Activated T-helper 1 cell treated with anti-CD3 and anti-CD28 coated beads, Interleukin-12 subunit alpha, Interleukin-12 subunit beta, Interleukin-2, Interleukin-4 antibody, amounts not matched to agents 30 ng/mL and 10 ng/mL and 1 ng/mL, durations not matched to agents 14 hours and 24 hours and 36 hours (primary cell): ENCODE measurements around the gene CDPF1. TPM values are rescaled to one million over a fixed set of nuclear protein-coding genes. Genes with fewer than 3 reads are reported as not detected.
"Not testable (repeated sequence)": the region's sequence is repeated elsewhere in the genome, so short reads cannot be mapped to it uniquely, and the experiment has no call there.

ENCODE experiments used
- DNase-seq: peaks from one replicate; pipeline ENCODE4 v3.0.0; 2021; ENCODE audit warnings: low spot score
- H3K27ac Mint-ChIP-seq: one replicate; pipeline ENCODE4 v1.8.0; 2021; ENCODE audit warnings: mild to moderate bottlenecking, mixed read lengths
- H3K27me3 Mint-ChIP-seq: one replicate; pipeline ENCODE4 v1.8.0; 2022; ENCODE audit warnings: mild to moderate bottlenecking, moderate library complexity, mixed read lengths; ENCODE audit not compliant: insufficient read depth
- H3K36me3 Mint-ChIP-seq: one replicate; pipeline ENCODE4 v1.8.0; 2021; ENCODE audit warnings: low read depth, mixed read lengths
- H3K4me1 Mint-ChIP-seq: one replicate; pipeline ENCODE4 v1.8.0; 2021; ENCODE audit warnings: low read depth, mixed read lengths
- H3K4me3 Mint-ChIP-seq: one replicate; pipeline ENCODE4 v1.8.0; 2021; ENCODE audit warnings: mild to moderate bottlenecking, moderate library complexity, mixed read lengths
- H3K9me3 Mint-ChIP-seq: one replicate; pipeline ENCODE4 v1.8.0; 2021; ENCODE audit warnings: mixed read lengths
- intact Hi-C: fragments of 100-400 bp; cut with micrococcal nuclease; formaldehyde crosslinking; loops from one replicate; pipeline ENCODE4 v1.15.1; 2024
- total RNA-seq: library from RNA; stranded (reverse); gene quantifications from 2 replicates; pipeline ENCODE4 v1.2.3, GENCODE V29; 2022

CDPF1 gene
- total RNA-seq, 1 donor from 2014 or later, result 9.5 TPM

DNA sequence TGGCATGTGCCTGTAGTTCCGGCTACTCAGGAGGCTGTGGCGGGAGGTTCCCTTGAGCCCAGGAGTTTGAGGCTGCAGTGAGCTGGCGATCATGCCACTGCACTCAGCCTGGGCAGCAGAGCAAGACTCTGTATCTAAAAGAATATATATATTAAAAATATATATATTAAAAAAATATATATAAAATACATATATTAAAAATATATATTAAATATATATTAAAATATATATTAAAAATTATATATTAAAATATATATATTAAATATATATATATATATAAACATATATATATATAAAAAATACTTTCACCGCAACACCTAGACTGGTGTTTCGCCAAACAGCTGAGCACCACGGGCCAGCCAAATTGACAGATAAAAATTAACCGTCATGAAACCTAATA is 26.5 kb upstream of the CDPF1 start:
- intact Hi-C loops, result no loop called here
- DNase-seq, result no peak
- Mint-ChIP-seq H3K27ac (no peak overlapping the region), H3K4me1 (no peaks in the 10 kb centered on the region), H3K9me3 (no peaks in the 10 kb centered on the region), H3K27me3 (no peaks in the 10 kb centered on the region), H3K36me3 (peaks cover 35% of the 10 kb centered on the region), H3K4me3 (no peak overlapping the region)

DNA sequence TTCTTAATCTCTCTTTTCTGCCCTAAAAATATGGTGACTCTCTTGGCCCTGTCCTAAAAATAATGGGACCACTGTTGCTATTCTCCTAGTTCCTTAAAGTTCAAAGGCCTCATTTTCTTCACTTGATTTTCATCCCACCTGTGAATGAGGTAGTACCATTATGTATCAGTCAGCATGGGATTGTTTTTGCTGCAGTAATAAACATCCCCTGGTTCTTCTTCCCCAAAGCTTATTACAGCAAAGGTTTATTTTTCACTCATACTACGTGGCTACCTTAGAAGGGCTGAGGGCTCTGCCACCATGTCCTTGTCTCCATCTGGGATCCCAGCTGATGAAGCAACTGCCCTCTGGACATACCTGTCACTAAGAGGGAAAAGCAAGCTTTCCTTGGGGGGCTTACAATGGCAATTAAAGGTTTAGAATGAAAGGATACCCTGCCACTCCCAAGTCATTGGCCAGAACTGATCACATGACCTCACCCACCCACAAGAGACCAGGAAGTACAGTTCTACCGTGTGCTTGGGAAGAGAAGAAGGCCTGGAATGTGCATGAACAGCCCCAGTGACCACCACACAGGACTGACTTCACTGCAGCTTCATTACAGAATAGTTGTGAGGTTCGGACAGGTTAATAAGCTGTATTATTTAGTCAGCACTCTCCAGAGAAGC is 25.5 kb upstream of the CDPF1 start:
- Mint-ChIP-seq H3K4me3 (no peak overlapping the region), H3K4me1 (no peaks in the 10 kb centered on the region), H3K9me3 (no peaks in the 10 kb centered on the region), H3K27me3 (no peaks in the 10 kb centered on the region), H3K36me3 (peaks cover 35% of the 10 kb centered on the region), H3K27ac (no peak overlapping the region)
- intact Hi-C loops, result no loop called here
- no peak for DNase-seq

DNA sequence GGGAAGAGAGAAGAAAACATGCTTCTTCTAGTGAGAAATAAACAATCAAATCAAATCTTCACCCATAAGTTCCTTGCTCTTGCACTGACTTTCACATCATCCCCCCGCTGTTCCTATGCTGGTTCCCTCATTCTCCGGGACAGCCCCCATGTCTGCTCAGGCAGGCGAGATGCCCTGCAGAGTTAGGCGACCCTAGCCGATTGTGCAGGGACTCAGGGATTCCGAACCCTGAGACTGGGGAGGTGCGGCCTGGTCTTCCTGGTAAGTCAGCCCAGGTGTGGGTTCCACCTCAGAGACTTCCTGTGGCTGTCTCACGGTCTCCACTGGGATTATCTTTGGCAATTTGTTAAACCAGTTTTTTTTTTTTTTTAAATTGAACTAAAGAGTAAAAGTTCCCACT is 24.3 kb upstream of the CDPF1 start:
- peaks cover 37% of the 10 kb centered on the region for H3K36me3 Mint-ChIP-seq
- peaks cover 6% of the 10 kb centered on the region for H3K4me1 Mint-ChIP-seq
- H3K27me3 Mint-ChIP-seq, result no peaks in the 10 kb centered on the region
- no peak overlapping the region for H3K4me3 Mint-ChIP-seq
- H3K27ac Mint-ChIP-seq, result no peak overlapping the region
- intact Hi-C loops, result no loop called here
- no peak for DNase-seq
- H3K9me3 Mint-ChIP-seq, result no peaks in the 10 kb centered on the region

DNA sequence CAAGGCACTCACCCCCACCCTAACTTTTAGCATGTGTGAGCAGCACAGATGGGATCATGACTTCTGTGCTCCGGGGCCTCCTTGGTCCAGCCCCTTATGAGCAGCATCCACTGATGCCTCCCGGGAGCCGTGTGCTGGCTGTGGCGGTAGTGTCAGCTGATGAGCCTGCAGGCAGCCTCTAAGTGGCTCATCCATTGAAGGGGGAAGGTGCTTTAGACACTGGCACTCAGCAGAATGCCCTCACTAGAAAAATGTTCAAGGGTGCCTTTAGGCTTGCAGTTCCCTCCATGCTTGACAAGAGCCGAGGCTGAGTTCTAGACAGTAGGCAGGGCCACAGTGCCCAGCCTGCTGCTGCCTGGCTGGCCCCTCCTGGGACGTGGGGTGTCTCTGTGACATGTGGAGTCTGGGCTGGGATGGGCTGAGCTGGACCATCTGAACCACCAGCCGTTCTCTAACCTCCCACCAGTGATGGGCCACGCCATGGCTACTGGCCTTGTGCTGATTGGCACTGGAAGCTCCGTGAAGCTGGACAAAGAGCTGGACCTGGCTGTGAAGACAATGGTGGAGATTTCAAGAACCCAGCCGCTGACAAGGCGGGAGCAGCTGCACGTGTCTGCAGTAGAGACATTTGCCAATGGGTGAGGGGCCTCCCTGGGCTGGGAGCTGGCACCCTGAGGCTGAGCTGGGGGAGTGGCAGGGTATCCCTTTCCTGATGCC is 23.5 kb upstream of the CDPF1 start:
- H3K27me3 Mint-ChIP-seq, result no peaks in the 10 kb centered on the region
- no peaks in the 10 kb centered on the region for H3K9me3 Mint-ChIP-seq
- peaks cover 34% of the 10 kb centered on the region for H3K36me3 Mint-ChIP-seq
- no peak overlapping the region for H3K27ac Mint-ChIP-seq
- no peak overlapping the region for H3K4me3 Mint-ChIP-seq
- intact Hi-C loops, result no loop called here
- no peak for DNase-seq
- peaks cover 11% of the 10 kb centered on the region for H3K4me1 Mint-ChIP-seq

DNA sequence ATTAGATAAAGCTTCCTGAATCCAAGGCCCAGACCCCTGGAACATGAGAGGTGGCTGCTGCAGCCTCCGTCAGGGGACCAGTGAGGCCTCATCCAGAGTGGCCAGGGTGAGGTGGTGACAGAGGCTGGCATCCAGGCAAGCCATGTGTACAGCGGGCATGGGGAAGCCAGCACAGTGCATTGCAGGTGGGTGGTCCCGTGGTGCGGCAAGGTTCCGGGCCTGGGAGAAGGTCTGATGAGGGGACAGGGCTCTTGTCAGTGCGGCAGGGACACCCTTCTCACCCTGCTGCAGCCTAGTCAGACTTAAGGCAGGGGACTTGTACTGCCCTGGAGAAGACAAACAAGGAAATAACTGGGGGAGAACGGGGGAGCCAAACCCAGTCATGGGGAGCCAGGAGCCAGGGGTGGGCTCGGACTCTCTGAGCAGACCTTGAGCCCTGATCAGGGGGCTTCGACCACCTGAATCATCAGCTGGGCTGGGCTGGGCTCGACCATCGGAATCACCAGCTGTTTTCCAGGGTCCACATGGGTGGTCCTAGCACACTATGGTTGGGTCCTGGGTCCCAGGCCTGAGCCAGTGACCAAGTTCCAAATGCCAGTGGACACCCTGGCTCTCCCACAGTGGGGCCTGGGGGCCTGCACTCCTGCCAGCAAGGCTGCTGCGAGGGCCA is 22.8 kb upstream of the CDPF1 start:
- Mint-ChIP-seq H3K27me3 (no peaks in the 10 kb centered on the region), H3K9me3 (no peaks in the 10 kb centered on the region), H3K36me3 (peaks cover 34% of the 10 kb centered on the region), H3K27ac (no peak overlapping the region), H3K4me1 (peaks cover 11% of the 10 kb centered on the region), H3K4me3 (no peak overlapping the region)
- intact Hi-C loops, result no loop called here
- DNase-seq, result no peak

DNA sequence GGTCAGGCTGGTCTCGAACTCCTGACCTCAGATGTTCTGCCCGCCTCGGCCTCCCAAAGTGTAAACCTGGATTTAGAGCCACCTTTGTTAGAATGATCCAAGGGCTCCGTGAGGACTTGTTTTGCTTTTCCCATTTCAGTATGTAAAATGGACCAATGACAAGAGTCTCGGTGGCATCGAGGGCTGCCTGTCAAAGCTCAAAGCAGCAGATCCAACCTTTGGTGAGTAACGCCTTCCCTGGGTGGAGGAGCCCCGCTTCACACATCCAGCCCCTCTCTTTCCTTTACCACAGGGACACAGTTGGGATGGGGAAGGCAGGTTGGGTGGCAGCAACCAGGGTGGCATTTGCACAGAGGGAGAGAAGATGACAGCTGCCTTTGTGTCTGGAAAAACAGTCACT is 22.1 kb upstream of the CDPF1 start:
- H3K27me3 Mint-ChIP-seq, result no peaks in the 10 kb centered on the region
- intact Hi-C loops, result no loop called here
- no peak overlapping the region for H3K27ac Mint-ChIP-seq
- peaks cover 16% of the 10 kb centered on the region for H3K4me1 Mint-ChIP-seq
- H3K36me3 Mint-ChIP-seq, result peaks cover 34% of the 10 kb centered on the region
- H3K4me3 Mint-ChIP-seq, result no peak overlapping the region
- H3K9me3 Mint-ChIP-seq, result no peaks in the 10 kb centered on the region
- DNase-seq, result no peak

DNA sequence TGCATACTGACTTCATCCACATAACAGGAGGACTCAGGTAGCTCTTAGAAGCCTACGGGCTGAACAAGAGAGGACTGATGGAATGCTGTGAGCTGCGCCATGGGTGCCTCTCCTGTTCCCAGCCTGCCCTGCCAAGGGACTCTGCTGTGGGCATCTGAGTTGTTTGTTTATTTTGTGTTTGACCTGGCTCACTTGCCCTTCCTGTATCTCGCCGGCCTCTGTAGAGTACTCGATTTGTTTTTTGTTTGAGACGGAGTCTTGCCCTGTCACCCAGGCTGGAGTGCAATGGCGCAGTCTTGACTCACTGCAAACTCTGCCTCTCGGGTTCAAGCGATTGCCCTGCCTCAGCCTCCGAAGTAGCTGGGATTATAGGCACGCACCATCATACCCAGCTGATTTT is 19.5 kb upstream of the CDPF1 start:
- no peak for DNase-seq
- H3K4me3 Mint-ChIP-seq, result peak overlapping the region; percentile 93
- intact Hi-C loops, result loop anchor here (5.0 kb wide), 1 partner anchor 117 kb away; the partner anchor contains the start of gene PPARA
- peaks cover under 1% of the 10 kb centered on the region for H3K9me3 Mint-ChIP-seq
- peaks cover 11% of the 10 kb centered on the region for H3K27me3 Mint-ChIP-seq
- H3K27ac Mint-ChIP-seq, result peak overlapping the region; percentile 30
- peaks cover 16% of the 10 kb centered on the region for H3K36me3 Mint-ChIP-seq
- H3K4me1 Mint-ChIP-seq, result peaks cover 18% of the 10 kb centered on the region

DNA sequence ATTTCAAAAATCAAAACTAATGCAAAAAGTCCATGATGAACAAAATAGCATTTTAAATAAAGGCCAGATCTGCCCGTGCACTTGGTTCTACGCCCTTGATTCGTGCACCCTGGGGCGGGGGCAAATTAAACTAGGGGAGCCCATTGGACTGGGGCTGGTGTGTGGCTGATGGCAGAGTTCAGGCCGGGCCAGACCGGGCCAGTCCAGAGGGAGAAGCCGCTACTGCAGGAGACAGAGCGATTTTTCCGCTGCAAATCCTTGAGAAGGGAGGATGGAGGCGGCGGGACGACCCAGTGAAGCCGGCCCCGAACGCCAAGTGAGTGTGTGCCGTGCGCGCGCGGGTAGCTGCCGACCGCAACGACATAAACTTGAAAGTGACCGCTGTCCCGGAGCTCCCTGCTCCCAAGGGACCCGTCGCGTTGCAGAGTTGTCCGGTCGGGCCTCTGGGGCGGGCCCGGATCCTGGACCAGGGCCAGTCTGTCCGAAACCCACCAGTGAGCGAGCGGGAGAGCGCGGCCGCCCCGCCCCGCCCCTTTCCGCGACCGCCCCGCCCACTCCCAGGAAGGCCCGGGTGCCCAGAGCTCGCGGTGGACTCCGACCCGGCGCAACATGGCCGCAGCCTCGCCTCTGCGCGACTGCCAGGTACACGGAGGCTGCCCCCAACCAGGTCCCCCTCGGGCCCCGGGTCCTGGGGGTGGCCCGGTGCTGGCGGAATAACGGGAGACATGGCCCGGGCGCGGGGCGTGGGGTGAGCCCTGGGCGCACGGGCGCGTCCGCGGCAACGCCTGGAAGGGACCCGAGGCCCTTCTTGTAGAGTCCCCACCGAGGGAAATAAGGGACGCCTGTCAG is 17.6 kb upstream of the CDPF1 start, which contains the start of gene TTC38:
TSS of gene TTC38 (plus strand) at position 578 of the 849 bp plus-strand sequence. CDS start at position 610, 32 bp downstream.
- peaks cover 24% of the 10 kb centered on the region for H3K27me3 Mint-ChIP-seq
- H3K27ac Mint-ChIP-seq, result peak within 1 kb of the TSS; percentile 73
- peak within 1 kb of the TSS; percentile 93 for H3K4me3 Mint-ChIP-seq
- intact Hi-C loops, result loop anchor here (1.0 to 5.0 kb wide), 3 partner anchors 17 to 115 kb away; partner anchors contain the start of genes CDPF1, GTSE1 and PPARA
- peaks cover 5% of the 10 kb centered on the region for H3K36me3 Mint-ChIP-seq
- H3K9me3 Mint-ChIP-seq, result peaks cover 3% of the 10 kb centered on the region
- peaks cover 18% of the 10 kb centered on the region for H3K4me1 Mint-ChIP-seq
- DNase-seq, result peak; percentile 40

DNA sequence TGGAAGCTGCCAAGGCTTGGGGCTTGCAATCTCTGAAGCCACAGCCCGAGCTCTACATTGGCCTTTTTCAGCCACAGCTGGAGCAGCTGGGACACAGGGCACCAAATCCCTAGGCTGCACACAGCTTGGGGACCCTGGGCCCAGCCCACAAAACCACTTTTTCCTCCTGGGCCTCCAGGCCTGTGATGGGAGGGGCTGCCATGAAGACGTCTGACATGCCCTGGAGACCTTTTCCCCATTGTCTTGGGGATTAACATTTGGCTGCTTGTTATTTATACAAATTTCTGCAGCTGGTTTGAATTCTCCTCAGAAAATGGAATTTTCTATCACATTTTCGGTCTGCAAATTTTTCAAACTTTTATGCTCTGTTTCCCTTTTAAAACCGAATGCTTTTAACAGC is 15.5 kb upstream of the CDPF1 start:
- H3K27ac Mint-ChIP-seq, DNase-seq, H3K36me3 Mint-ChIP-seq, H3K9me3 Mint-ChIP-seq: not testable (repeated sequence)
- Mint-ChIP-seq H3K4me1 (peaks cover 18% of the 10 kb centered on the region), H3K4me3 (peak overlapping the region; percentile 31), H3K27me3 (peaks cover 42% of the 10 kb centered on the region)
- intact Hi-C loops, result loop anchor here (5.0 kb wide), 1 partner anchor 113 kb away; the partner anchor contains the start of gene PPARA

DNA sequence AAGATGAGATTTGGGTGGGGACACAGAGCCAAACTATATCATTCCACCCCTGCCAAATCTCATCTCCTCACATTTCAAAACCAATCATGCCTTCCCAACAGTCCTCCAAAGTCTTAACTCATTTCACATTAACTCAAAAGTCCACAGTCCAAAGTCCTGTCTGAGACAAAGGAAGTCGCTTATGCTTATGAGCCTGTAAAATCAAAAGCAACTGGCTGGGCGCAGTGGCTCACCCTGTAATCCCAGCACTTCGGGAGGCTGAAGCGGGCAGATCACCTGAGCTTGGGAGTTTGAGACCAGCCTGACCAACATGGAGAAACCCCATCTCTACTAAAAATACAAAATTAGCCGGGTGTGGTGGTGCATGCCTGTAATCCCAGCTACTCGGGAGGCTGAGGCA is 14.4 kb upstream of the CDPF1 start:
- H3K4me3 Mint-ChIP-seq, H3K36me3 Mint-ChIP-seq, intact Hi-C loops, DNase-seq, H3K27ac Mint-ChIP-seq, H3K9me3 Mint-ChIP-seq: not testable (repeated sequence)
- H3K27me3 Mint-ChIP-seq, result peaks cover 49% of the 10 kb centered on the region
- H3K4me1 Mint-ChIP-seq, result peaks cover 13% of the 10 kb centered on the region

DNA sequence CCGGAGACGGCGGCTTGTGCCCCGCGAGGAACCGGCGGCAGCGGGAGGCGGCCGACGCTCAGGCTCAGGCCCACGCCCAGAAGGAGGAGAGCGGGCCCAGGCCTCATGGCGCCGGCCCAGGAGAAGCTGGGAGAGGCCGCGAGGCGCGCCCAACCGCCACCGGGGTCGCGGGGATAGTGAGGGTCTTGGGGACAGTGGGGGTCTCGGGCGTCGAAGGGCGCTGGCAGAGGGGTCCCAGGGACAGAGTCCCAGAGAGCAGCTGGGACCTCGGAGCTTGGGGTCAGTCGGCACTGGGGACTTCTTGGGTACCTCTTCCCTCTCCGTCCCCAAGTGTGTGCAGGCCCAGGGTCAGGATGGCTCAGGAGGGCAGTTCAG is 13.1 kb upstream of the CDPF1 start, which contains the start of gene PKDREJ:
TSS of gene PKDREJ (minus strand) at position 128 of the 375 bp plus-strand sequence. CDS start at position 107, 21 bp downstream.
- DNase-seq, result no peak
- Mint-ChIP-seq H3K4me1 (peaks cover 8% of the 10 kb centered on the region), H3K9me3 (peaks cover 3% of the 10 kb centered on the region), H3K27me3 (peaks cover 62% of the 10 kb centered on the region), H3K27ac (no peak within 1 kb of the TSS), H3K36me3 (peaks cover 3% of the 10 kb centered on the region), H3K4me3 (peak within 1 kb of the TSS; percentile 35)
- intact Hi-C loops, result no loop called here

DNA sequence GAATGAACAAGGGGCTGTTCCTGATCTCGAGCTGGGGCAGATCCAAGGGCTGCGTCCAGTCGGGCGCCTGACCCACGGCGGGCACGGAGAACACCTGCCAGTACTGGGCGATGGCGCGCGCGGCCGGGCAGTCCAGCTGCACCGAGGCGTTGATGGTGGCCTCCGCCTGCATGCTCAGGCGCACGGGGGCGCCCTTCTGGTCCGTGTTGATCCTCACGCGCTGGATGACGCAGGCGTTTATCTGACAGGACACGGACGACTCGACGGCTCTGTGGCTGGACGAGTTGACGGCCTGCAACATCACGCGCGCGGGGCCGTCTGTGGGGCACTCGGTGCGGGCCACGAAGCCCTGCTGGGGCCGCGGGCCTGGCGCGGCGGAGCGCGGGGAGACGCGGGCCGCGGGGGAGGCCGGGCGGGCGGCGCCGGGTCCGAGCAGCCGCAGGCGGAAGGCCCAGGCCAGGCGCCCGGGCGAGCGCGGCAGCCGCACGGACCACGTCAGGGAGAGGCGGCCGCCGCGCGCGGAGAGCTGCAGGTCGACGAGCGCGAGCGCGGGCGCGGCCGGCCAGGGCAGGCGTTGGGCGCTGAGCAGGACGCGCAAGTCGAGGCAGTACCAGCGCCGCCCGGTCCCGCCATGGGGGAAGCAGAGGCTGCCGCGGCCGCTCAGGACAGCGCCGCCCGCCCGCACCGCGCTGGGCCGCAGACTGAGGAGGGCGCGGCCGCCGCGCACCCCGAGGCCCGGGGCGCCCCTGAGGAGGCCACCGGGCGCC is 12.5 kb upstream of the CDPF1 start:
- H3K4me1 Mint-ChIP-seq, result peaks cover 7% of the 10 kb centered on the region
- intact Hi-C loops, result no loop called here
- H3K4me3 Mint-ChIP-seq, result peak overlapping the region; percentile 7
- no peak overlapping the region for H3K27ac Mint-ChIP-seq
- DNase-seq, result no peak
- peaks cover 3% of the 10 kb centered on the region for H3K9me3 Mint-ChIP-seq
- peaks cover 67% of the 10 kb centered on the region for H3K27me3 Mint-ChIP-seq
- peaks cover 3% of the 10 kb centered on the region for H3K36me3 Mint-ChIP-seq
